Mammary epithelial cell (primary cell): ENCODE results near the gene PHC1.

ENCODE experiments used
- CTCF ChIP-seq, 2 donors: IDR thresholded peaks in 1 of 2; conservative IDR thresholded peaks in 1 of 2; 2 replicates each; pipeline ENCODE4 v1.5.1; 2011 to 2012; ENCODE audit warnings: inconsistent platforms in 2 of 2, low read length in 2 of 2, mild to moderate bottlenecking in 2 of 2, control low read depth in 1 of 2, low read depth in 1 of 2; ENCODE audit not compliant: insufficient read depth in 1 of 2; ENCODE audit errors: extremely low read depth in 1 of 2
- EZH2 ChIP-seq: IDR thresholded peaks from 2 replicates; pipeline ENCODE4 v1.6.1; 2012; ENCODE audit warnings: low read length, inconsistent platforms, borderline replicate concordance

DNA sequence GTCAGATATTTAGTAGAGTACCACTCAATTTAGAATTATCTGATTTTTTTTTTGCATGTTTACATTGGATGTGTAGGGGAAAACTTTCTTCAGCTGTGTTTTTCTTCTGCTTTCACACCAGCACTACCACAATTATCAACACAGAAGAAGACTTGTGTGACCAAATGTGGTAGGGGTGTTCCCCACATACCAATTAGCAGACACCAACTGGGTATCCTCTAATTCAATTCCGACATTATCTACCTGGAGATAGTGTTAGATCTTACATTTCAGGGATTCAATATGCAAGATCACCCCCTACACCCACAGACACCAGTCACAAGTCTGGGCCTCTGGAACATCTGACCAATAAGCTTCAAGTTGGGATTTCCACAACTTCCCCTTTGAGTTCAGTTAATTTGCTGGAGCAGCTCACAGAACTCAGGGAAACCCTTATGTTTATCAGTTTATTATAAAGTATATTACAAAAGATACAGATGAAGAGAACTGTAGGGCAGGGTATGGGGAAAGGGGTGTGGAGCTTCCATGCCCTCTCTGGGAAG is 71.0 kb downstream of the PHC1 start:
- TF ChIP-seq EZH2: no peak
- TF ChIP-seq CTCF (conservative IDR thresholded peaks at IDR 0.05 in 1 of 2, IDR thresholded peaks at IDR 0.05 in 1 of 2; ENCODE audit: extremely low read depth in 1 of 2, insufficient read depth in 1 of 2, low read depth in 1 of 2, low read length in 2 of 2): no peak
